SK-N-SH (cell line): ENCODE data around the gene RIPOR2. TPM values are rescaled to one million over a fixed set of nuclear protein-coding genes. Genes with fewer than 3 reads are reported as not detected.

Experiments used
- CTCF ChIA-PET: fragments of 300-600, 350-600 bp; formaldehyde crosslinking; extraction: SDS; loops from one replicate; lab custom pipeline; 2021; lab: Yijun Ruan, JAX
- POLR2A ChIA-PET: fragments of 350-600 bp; sonication (Branson Sonifier 250); formaldehyde crosslinking; extraction: SDS; loops from one replicate; lab custom pipeline; 2020; ENCODE audit warnings: antibody characterized with exemption, inconsistent platforms; lab: Yijun Ruan, JAX
- DNase-seq: peaks from one replicate; pipeline ENCODE4 v3.0.0; 2012
- H2AFZ ChIP-seq: fragments of 200-600 bp; sonication (generic); 2 replicates; pipeline ENCODE4 v1.8.1; 2016; ENCODE audit warnings: antibody characterized with exemption, mild to moderate bottlenecking, low read depth
- H3F3A ChIP-seq: fragments of 200-600 bp; sonication (generic); replicated peaks from 2 replicates; pipeline ENCODE3; 2016; ENCODE audit warnings: antibody characterized with exemption, mild to moderate bottlenecking; ENCODE audit not compliant: insufficient read depth
- H3K27ac ChIP-seq, 2 experiments: fragments of 200-500 bp in 1 of 2; fragments of 200-600 bp in 1 of 2; sonication (Bioruptor generic) in 1 of 2; sonication (generic), shearing (Covaris generic) in 1 of 2; 2 replicates each; pipeline versions ENCODE4 v1.5.1 to v1.6.1; 2014 to 2016; ENCODE audit warnings: low read depth in 2 of 2, inconsistent platforms in 1 of 2, low read length in 1 of 2, mild to moderate bottlenecking in 1 of 2, mixed read lengths in 1 of 2
- H3K27me3 ChIP-seq: fragments of 200-600 bp; sonication (generic), shearing (Covaris generic); 2 replicates; pipeline ENCODE4 v1.6.1; 2016; ENCODE audit warnings: mixed run types; ENCODE audit not compliant: insufficient read depth
- H3K36me3 ChIP-seq, 2 experiments: fragments of 200-500 bp in 1 of 2; fragments of 200-600 bp in 1 of 2; sonication (Bioruptor generic) in 1 of 2; sonication (generic) in 1 of 2; replicated peaks in 1 of 2; 2 replicates each; pipeline versions ENCODE3 to v1.5.1; 2014 to 2016; ENCODE audit warnings: low read length in 1 of 2, mild to moderate bottlenecking in 1 of 2; ENCODE audit not compliant: insufficient read depth in 2 of 2, control insufficient read depth in 1 of 2
- H3K4me1 ChIP-seq, 2 experiments: fragments of 200-500 bp in 1 of 2; fragments of 200-600 bp in 1 of 2; sonication (Bioruptor generic) in 1 of 2; sonication (generic), shearing (Covaris generic) in 1 of 2; 2 replicates each; pipeline versions ENCODE4 v1.5.1 to v1.6.1; 2014 to 2016; ENCODE audit warnings: low read depth in 1 of 2, low read length in 1 of 2, mixed run types in 1 of 2; ENCODE audit not compliant: insufficient read depth in 2 of 2, control insufficient read depth in 1 of 2
- H3K4me2 ChIP-seq: fragments of 200-600 bp; sonication (generic), shearing (Covaris generic); 2 replicates; pipeline ENCODE4 v1.6.1; 2017; ENCODE audit warnings: mixed run types
- H3K4me3 ChIP-seq, 2 experiments: fragments of 200-500 bp in 1 of 2; fragments of 200-600 bp in 1 of 2; sonication (Bioruptor generic) in 1 of 2; sonication (generic), shearing (Covaris generic) in 1 of 2; 2 replicates each; pipeline versions ENCODE4 v1.5.1 to v1.8.1; 2014 to 2016; ENCODE audit warnings: low read depth in 2 of 2, inconsistent platforms in 1 of 2, low read length in 1 of 2, mild to moderate bottlenecking in 1 of 2, mixed read lengths in 1 of 2, moderate library complexity in 1 of 2
- H3K79me2 ChIP-seq: fragments of 200-600 bp; sonication (generic); 2 replicates; pipeline ENCODE4 v1.8.1; 2017; ENCODE audit warnings: mild to moderate bottlenecking; ENCODE audit not compliant: insufficient read depth
- H3K9ac ChIP-seq: fragments of 200-600 bp; sonication (generic); 2 replicates; pipeline ENCODE4 v1.6.1; 2017; ENCODE audit warnings: mixed run types
- H3K9me2 ChIP-seq: fragments of 200-600 bp; sonication (generic); 2 replicates; pipeline ENCODE4 v1.6.1; 2017; ENCODE audit warnings: mixed run types
- H3K9me3 ChIP-seq: fragments of 200-600 bp; sonication (generic); 2 replicates; pipeline ENCODE4 v1.6.1; 2017; ENCODE audit warnings: mixed run types, mild to moderate bottlenecking, moderate library complexity
- H4K20me1 ChIP-seq: fragments of 200-600 bp; sonication (generic); 2 replicates; pipeline ENCODE4 v1.6.1; 2017; ENCODE audit warnings: mild to moderate bottlenecking, mixed run types; ENCODE audit not compliant: insufficient read depth
- EP300 ChIP-seq, 2 experiments: IDR thresholded peaks; 2 replicates each; pipeline versions ENCODE4 v1.4.0 to v1.6.1; 2012; ENCODE audit warnings: borderline replicate concordance in 1 of 2, low read depth in 1 of 2, low read length in 1 of 2
- FOSL2 ChIP-seq: IDR thresholded peaks from 2 replicates; pipeline ENCODE4 v1.4.0; 2012; ENCODE audit warnings: low read depth, mild to moderate bottlenecking, moderate library complexity, borderline replicate concordance
- FOXM1 ChIP-seq: IDR thresholded peaks from 2 replicates; pipeline ENCODE4 v1.4.0; 2012; ENCODE audit warnings: low read depth, mild to moderate bottlenecking
- IRF3 ChIP-seq: fragments of 150-350 bp; IDR thresholded peaks from 2 replicates; pipeline ENCODE4 v1.6.1; 2016; ENCODE audit warnings: mild to moderate bottlenecking, low read depth, low read length
- JUND ChIP-seq: IDR thresholded peaks from 2 replicates; pipeline ENCODE4 v1.4.0; 2012
- MAX ChIP-seq: IDR thresholded peaks from 2 replicates; pipeline ENCODE4 v1.4.0; 2012; ENCODE audit warnings: low read depth
- NFIC ChIP-seq: IDR thresholded peaks from 2 replicates; pipeline ENCODE4 v1.4.0; 2012; ENCODE audit warnings: borderline replicate concordance
- PBX3 ChIP-seq: IDR thresholded peaks from 2 replicates; pipeline ENCODE4; 2012
- RAD21 ChIP-seq: IDR thresholded peaks from 2 replicates; pipeline ENCODE4 v1.6.1; 2012; ENCODE audit warnings: mild to moderate bottlenecking, low read length
- REST ChIP-seq: IDR thresholded peaks from 2 replicates; pipeline ENCODE4 v1.6.1; 2012; ENCODE audit warnings: mild to moderate bottlenecking, low read depth, low read length, moderate library complexity
- RXRA ChIP-seq: IDR thresholded peaks from 2 replicates; pipeline ENCODE4 v1.4.0; 2012; ENCODE audit warnings: low read depth, mild to moderate bottlenecking, borderline replicate concordance
- TAF1 ChIP-seq: IDR thresholded peaks from 2 replicates; pipeline ENCODE4 v1.6.1; 2012; ENCODE audit warnings: low read depth, mild to moderate bottlenecking, low read length, moderate library complexity, borderline replicate concordance
- TCF12 ChIP-seq: IDR thresholded peaks from 2 replicates; pipeline ENCODE4 v1.4.0; 2012
- TEAD4 ChIP-seq: IDR thresholded peaks from 2 replicates; pipeline ENCODE4 v1.4.0; 2012; ENCODE audit warnings: mild to moderate bottlenecking, borderline replicate concordance; ENCODE audit not compliant: insufficient read depth
- USF1 ChIP-seq: IDR thresholded peaks from 2 replicates; pipeline ENCODE4 v1.4.0; 2012; ENCODE audit warnings: low read depth, borderline replicate concordance
- USF2 ChIP-seq: fragments of 150-350 bp; IDR thresholded peaks from 2 replicates; pipeline ENCODE4 v1.6.1; 2017; ENCODE audit warnings: antibody characterized with exemption, low read length, low read depth, borderline replicate concordance
- YY1 ChIP-seq: IDR thresholded peaks from 2 replicates; pipeline ENCODE4 v1.4.0; 2012; ENCODE audit warnings: low read depth, mild to moderate bottlenecking
- WGBS: methylation state at CpG from one replicate; pipeline ENCODE4 v1.1.6; 2017; ENCODE audit warnings: low lambda C conversion rate; 5-methylcytosine and 5-hydroxymethylcytosine counted together
- polyA plus RNA-seq, 3 experiments: library from polyadenylated mRNA; depleted of rRNA; stranded (reverse); fragments of >200 nt; gene quantifications; 2 replicates each; pipeline ENCODE4 v1.2.3, GENCODE V29; 2012

The RIPOR2 gene
- polyA plus RNA-seq, 1 of the 3 experiments (the other 2 are of a cell fraction): 0.05 TPM

- POLR2A ChIA-PET: no interaction called here
- Histone ChIP-seq H4K20me1 (no peaks in the 10 kb centered on the region), H3K4me2 (no peak overlapping the region), H3K36me3 (no peaks in the 10 kb centered on the region), H3K4me1 (peaks cover 0 to 3% of the 10 kb centered on the region in 2 experiments; a peak in 1 of 4 replicates), H2AFZ (no peak overlapping the region), H3K9me2 (no peaks in the 10 kb centered on the region), H3K27ac (no peak overlapping the region), H3K9ac (no peak overlapping the region), H3F3A (peaks cover 4% of the 10 kb centered on the region), H3K79me2 (no peaks in the 10 kb centered on the region), H3K27me3 (no peaks in the 10 kb centered on the region), H3K4me3 (no peak overlapping the region), H3K9me3 (no peaks in the 10 kb centered on the region)
- no peak for TF ChIP-seq PBX3
- no peak for TF ChIP-seq TCF12
- no peak for TF ChIP-seq YY1
- no peak for TF ChIP-seq MAX
- no peak for TF ChIP-seq USF1
- TF ChIP-seq FOSL2: no peak
- no peak for TF ChIP-seq TEAD4
- no peak for TF ChIP-seq RAD21
- TF ChIP-seq RXRA: no peak
- TF ChIP-seq FOXM1: no peak
- TF ChIP-seq IRF3: no peak
- no peak for TF ChIP-seq REST
- no peak for TF ChIP-seq NFIC
- no peak for TF ChIP-seq JUND
- no peak for TF ChIP-seq USF2
- TF ChIP-seq TAF1: no peak
- no peak for TF ChIP-seq EP300 (IDR thresholded peaks at IDR 0.05; ENCODE audit: borderline replicate concordance in 1 of 2, low read depth in 1 of 2, low read length in 1 of 2)
- CTCF ChIA-PET: no interaction called here
- DNase-seq: no peak
- 84% methylated on average over 6 of the region's 6 CpGs for WGBS
Observed at GRCh38 chr6:24797596-24798216, 138.1 kb downstream of the RIPOR2 start.
